Measurements from ENCODE around the gene HSPG2. TPM values are rescaled to one million over a fixed set of nuclear protein-coding genes. Genes with fewer than 3 reads are reported as not detected.
"Not testable (repeated sequence)": the region's sequence is repeated elsewhere in the genome, so short reads cannot be mapped to it uniquely, and the experiment has no call there.

HSPG2 gene
- total RNA-seq, 2 experiments from 2014 or later = 1.6 to 4.7 TPM

DNA sequence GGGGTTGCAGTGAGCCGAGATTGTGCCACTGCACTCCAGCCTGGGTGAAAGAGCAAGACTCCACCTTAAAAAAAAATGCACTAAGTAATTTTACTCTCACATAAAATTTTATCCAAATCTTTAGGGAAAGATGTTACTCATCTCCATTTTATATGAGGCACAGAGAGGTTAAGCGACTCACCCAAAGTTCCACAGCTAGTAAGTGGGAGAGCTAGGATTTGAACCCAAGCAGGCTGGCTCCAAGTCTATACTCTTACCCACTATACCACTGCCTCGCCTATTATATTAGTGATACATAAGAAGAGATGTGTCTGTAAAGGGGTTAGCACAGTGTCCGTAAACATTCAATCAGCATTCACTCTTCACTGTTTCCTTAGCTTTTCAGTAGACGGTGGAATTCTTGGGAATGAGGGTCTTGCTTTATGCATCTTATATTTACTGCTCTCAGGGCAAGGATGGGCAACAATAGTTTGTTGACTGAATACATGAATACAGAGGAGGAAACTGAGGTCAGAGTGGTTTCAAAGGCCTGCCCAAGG lies 109.9 kb downstream of the HSPG2 start:
- TF ChIP-seq EZH2phosphoT487 (IDR thresholded peaks at IDR 0.05; ENCODE audit: borderline replicate concordance, low read depth, low read length) = no peak
- TF ChIP-seq, protein P1, sequence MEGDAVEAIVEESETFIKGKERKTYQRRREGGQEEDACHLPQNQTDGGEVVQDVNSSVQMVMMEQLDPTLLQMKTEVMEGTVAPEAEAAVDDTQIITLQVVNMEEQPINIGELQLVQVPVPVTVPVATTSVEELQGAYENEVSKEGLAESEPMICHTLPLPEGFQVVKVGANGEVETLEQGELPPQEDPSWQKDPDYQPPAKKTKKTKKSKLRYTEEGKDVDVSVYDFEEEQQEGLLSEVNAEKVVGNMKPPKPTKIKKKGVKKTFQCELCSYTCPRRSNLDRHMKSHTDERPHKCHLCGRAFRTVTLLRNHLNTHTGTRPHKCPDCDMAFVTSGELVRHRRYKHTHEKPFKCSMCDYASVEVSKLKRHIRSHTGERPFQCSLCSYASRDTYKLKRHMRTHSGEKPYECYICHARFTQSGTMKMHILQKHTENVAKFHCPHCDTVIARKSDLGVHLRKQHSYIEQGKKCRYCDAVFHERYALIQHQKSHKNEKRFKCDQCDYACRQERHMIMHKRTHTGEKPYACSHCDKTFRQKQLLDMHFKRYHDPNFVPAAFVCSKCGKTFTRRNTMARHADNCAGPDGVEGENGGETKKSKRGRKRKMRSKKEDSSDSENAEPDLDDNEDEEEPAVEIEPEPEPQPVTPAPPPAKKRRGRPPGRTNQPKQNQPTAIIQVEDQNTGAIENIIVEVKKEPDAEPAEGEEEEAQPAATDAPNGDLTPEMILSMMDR (conservative IDR thresholded peaks at IDR 0.05; ENCODE audit: low read length) = no peak
- Histone ChIP-seq H3K9me3 (ENCODE audit: low read length) (no peaks in the 10 kb centered on the region), H3K36me3 (ENCODE audit: insufficient read depth, low read length) (no peaks in the 10 kb centered on the region), H2AFZ (ENCODE audit: low read length) (no peak overlapping the region), H3K79me2 (ENCODE audit: insufficient read depth, low read depth, low read length) (no peaks in the 10 kb centered on the region), H3K27ac (ENCODE audit: low read depth, low read length, poor library complexity, severe bottlenecking) (no peak overlapping the region), H3K4me2 (ENCODE audit: low read length) (no peak overlapping the region), H3K9me2 (ENCODE audit: insufficient read depth, low read length) (no peaks in the 10 kb centered on the region), H4K20me1 (ENCODE audit: insufficient read depth, low read length) (no peaks in the 10 kb centered on the region), H3K4me3 (ENCODE audit: low read depth, low read length, poor library complexity, severe bottlenecking) (no peak overlapping the region), H3K4me1 (ENCODE audit: insufficient read depth, low read length, poor library complexity, severe bottlenecking) (no peaks in the 10 kb centered on the region)
- no peak for DNase-seq (ENCODE audit: low spot score)
- intact Hi-C loops (cut with micrococcal nuclease; ENCODE audit: unreplicated experiment) = no loop called here
- BruUV-seq (replicated peaks) = no TSS peak
- POLR2A ChIA-PET = interaction anchor here (0.6 kb wide), 1 partner anchor 107 kb away, joined by 3 read pairs; no protein-coding TSS in a partner anchor
- CTCF ChIA-PET (ENCODE audit: unreplicated experiment) = no interaction called here

DNA sequence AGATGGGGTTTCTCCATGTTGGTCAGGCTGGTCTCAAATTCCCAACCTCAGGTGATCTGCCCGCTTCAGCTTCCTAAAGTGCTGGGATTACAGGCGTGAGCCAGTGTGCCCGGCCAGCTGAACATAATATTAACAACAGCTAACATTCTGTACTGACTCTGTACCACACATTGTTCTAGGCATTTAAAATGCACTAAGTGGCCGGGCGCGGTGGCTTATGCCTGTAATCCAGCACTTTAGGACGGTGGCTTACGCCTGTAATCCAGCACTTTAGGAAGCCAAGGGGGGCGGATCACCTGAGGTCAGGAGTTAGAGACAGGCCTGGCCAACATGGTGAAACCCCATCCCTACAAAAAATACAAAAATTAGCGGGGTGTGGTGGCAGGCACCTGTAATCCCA lies 110.4 kb downstream of the HSPG2 start:
- H3K9me3 ChIP-seq (ENCODE audit: low read length); H2AFZ ChIP-seq (ENCODE audit: low read length); H3K9me2 ChIP-seq (ENCODE audit: insufficient read depth, low read length); H3K4me2 ChIP-seq (ENCODE audit: low read length); BruUV-seq (replicated peaks); CTCF ChIA-PET (ENCODE audit: unreplicated experiment); H3K27ac ChIP-seq (ENCODE audit: low read depth, low read length, poor library complexity, severe bottlenecking); H4K20me1 ChIP-seq (ENCODE audit: insufficient read depth, low read length); POLR2A ChIA-PET; H3K79me2 ChIP-seq (ENCODE audit: insufficient read depth, low read depth, low read length); intact Hi-C loops (cut with micrococcal nuclease; ENCODE audit: unreplicated experiment); DNase-seq (ENCODE audit: low spot score); H3K36me3 ChIP-seq (ENCODE audit: insufficient read depth, low read length); H3K4me3 ChIP-seq (ENCODE audit: low read depth, low read length, poor library complexity, severe bottlenecking); H3K4me1 ChIP-seq (ENCODE audit: insufficient read depth, low read length, poor library complexity, severe bottlenecking): not testable (repeated sequence)

DNA sequence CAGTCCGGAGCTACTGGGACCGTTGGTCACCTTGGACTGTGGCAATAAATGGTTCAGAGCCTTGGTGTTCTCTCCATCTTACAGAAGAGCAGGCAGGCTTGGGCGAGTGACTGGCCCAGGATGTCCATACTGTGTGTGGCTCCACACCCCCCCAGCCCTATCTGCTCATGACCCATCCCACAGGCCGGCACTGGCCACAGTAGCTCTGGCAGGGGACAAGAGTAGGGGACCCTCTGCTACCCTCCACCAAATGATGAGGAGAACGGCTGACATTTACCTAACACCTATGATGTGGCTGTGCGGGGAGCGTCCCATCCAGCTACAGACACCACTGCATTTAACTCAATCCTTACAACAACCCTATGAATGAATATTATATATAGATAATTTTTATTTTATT lies 111.7 kb downstream of the HSPG2 start:
- H3K79me2 ChIP-seq (ENCODE audit: insufficient read depth, low read depth, low read length) = no peaks in the 10 kb centered on the region
- H4K20me1 ChIP-seq (ENCODE audit: insufficient read depth, low read length) = no peaks in the 10 kb centered on the region
- H3K27ac ChIP-seq (ENCODE audit: low read depth, low read length, poor library complexity, severe bottlenecking) = no peak overlapping the region
- no peaks in the 10 kb centered on the region for H3K9me2 ChIP-seq (ENCODE audit: insufficient read depth, low read length)
- BruUV-seq (replicated peaks) = no TSS peak
- H2AFZ ChIP-seq (ENCODE audit: low read length) = no peak overlapping the region
- no peaks in the 10 kb centered on the region for H3K4me1 ChIP-seq (ENCODE audit: insufficient read depth, low read length, poor library complexity, severe bottlenecking)
- ChIA-PET POLR2A (no interaction called here), CTCF (ENCODE audit: unreplicated experiment) (no interaction called here)
- H3K9me3 ChIP-seq (ENCODE audit: low read length) = no peaks in the 10 kb centered on the region
- intact Hi-C loops (cut with micrococcal nuclease; ENCODE audit: unreplicated experiment) = no loop called here
- H3K4me2 ChIP-seq (ENCODE audit: low read length) = no peak overlapping the region
- H3K36me3 ChIP-seq (ENCODE audit: insufficient read depth, low read length) = no peaks in the 10 kb centered on the region
- no peak for DNase-seq (ENCODE audit: low spot score)
- H3K4me3 ChIP-seq (ENCODE audit: low read depth, low read length, poor library complexity, severe bottlenecking) = no peak overlapping the region
- no peak for TF ChIP-seq EZH2phosphoT487 (IDR thresholded peaks at IDR 0.05; ENCODE audit: borderline replicate concordance, low read depth, low read length)
- TF ChIP-seq, protein P1 (conservative IDR thresholded peaks at IDR 0.05; ENCODE audit: low read length) = no peak
